ENCODE results near the gene PPP2R2C. TPM values are rescaled to one million over a fixed set of nuclear protein-coding genes. Genes with fewer than 3 reads are reported as not detected.

PPP2R2C gene
- total and polyA plus RNA-seq, 4 donors, result 0.25 to 1.3 (median 0.65) TPM; not detected in 1

DNA sequence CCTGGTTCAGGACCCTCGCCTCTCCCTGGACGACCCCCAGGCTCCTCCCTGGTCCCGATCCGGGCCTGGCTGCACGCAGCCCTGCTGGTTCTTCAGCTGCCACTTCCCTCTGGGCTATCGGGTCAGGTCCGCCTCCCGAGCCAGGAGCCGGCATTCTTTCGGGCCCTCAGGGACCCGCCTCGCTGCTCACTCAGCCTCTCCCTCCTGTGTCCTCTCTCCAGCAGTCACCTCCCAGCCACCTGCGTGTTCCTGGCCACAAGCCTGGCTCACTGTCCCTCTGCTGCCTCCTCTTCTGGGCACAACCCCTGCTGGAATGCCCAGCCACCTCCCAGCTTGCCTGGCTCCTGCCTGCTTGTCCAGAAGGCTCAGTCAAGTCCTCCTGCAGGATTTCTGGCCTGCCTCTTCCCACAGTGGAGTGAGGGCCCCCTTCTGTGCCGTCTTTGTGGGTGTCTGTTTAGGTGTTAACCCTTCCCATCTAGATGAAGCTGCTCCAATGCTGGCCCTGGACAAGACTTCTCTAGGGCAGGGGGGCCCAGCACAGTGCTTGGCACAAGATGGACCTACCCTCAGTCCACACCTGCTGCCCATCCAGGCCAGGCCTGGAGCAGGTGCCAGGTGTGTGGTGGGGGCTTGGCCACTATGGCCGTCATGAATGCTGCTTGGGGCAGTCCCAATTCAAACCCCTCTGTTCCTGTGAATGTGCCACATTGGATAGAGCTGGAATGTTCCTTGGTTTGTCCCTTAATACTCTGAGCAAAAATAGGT, 200.5 kb downstream of the PPP2R2C start:
- Histone ChIP-seq H3K4me1 (ENCODE audit: control insufficient read depth in 1 of 2, insufficient read depth in 2 of 2, low read length in 2 of 2) (no peaks in the 10 kb centered on the region), H3K27ac (ENCODE audit: low read depth in 1 of 2, low read length in 2 of 2) (peak overlapping the region; percentile 51 to 97), H3K27me3 (ENCODE audit: control insufficient read depth in 1 of 2, insufficient read depth in 2 of 2, low read length in 1 of 2) (no peaks in the 10 kb centered on the region), H3K4me3 (ENCODE audit: low read length in 2 of 2) (no peak overlapping the region), H3K9me3 (ENCODE audit: control insufficient read depth, low read length) (no peaks in the 10 kb centered on the region), H3K36me3 (ENCODE audit: control insufficient read depth in 1 of 2, insufficient read depth in 2 of 2, low read length in 1 of 2) (no peaks in the 10 kb centered on the region)
- intact Hi-C loops (cut with DNase I), result no loop called here
- DNase-seq (peak in 1 of 2 donors; percentile 85), ATAC-seq (ENCODE audit: low FRiP score) (no peak)
- WGBS, 2 donors, result 1 to 6% methylated on average over 15 of the region's 15 CpGs

- no peaks in the 10 kb centered on the region for H3K36me3 ChIP-seq (ENCODE audit: control insufficient read depth in 1 of 2, insufficient read depth in 2 of 2, low read length in 1 of 2)
- intact Hi-C loops (cut with DNase I), result no loop called here
- H3K4me3 ChIP-seq (ENCODE audit: low read length in 2 of 2), result no peak overlapping the region
- WGBS, 2 donors, result 26 to 29% methylated on average over 9 of the region's 9 CpGs
- H3K4me1 ChIP-seq (ENCODE audit: control insufficient read depth in 1 of 2, insufficient read depth in 2 of 2, low read length in 2 of 2), result no peaks in the 10 kb centered on the region
- H3K9me3 ChIP-seq (ENCODE audit: control insufficient read depth, low read length), result no peaks in the 10 kb centered on the region
- no peak for DNase-seq
- H3K27ac ChIP-seq (ENCODE audit: low read depth in 1 of 2, low read length in 2 of 2), result peak overlapping the region; percentile 51 to 97
- no peaks in the 10 kb centered on the region for H3K27me3 ChIP-seq (ENCODE audit: control insufficient read depth in 1 of 2, insufficient read depth in 2 of 2, low read length in 1 of 2)
- ATAC-seq (ENCODE audit: low FRiP score), result no peak
Observed at GRCh38 chr4:6271206-6271605, 201.2 kb downstream of the PPP2R2C start.

DNA sequence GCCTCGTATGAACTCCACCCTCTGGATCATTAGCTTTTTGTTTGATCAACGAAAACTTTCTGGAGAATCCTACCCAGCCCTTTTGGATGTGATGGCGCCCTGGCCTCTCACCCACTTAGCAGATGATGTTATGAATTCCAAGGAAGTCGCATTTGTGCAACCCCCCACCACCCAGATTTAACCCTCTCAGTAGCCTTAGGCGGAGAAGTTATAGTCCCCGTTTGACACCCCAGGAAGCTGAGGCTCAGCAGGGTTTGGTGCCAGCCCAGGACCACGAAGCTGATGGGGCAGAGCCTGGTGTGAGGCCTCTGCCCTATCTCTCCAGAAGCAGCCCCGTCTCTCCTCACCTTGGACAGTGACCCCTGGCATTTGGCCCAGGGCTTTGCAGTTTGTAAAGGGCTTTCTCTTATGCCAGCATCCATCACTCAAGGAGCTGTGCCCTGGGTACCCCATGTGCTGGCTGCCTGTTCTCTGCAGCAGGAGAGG, 201.7 kb downstream of the PPP2R2C start:
- DNase-seq (peak; percentile 48 to 68), ATAC-seq (ENCODE audit: low FRiP score) (no peak)
- H3K4me1 ChIP-seq (ENCODE audit: control insufficient read depth in 1 of 2, insufficient read depth in 2 of 2, low read length in 2 of 2), result no peaks in the 10 kb centered on the region
- 4 to 5% methylated on average over 8 of the region's 8 CpGs for WGBS, 2 donors
- no peaks in the 10 kb centered on the region for H3K36me3 ChIP-seq (ENCODE audit: control insufficient read depth in 1 of 2, insufficient read depth in 2 of 2, low read length in 1 of 2)
- H3K9me3 ChIP-seq (ENCODE audit: control insufficient read depth, low read length), result no peaks in the 10 kb centered on the region
- peak overlapping the region; percentile 51 to 97 for H3K27ac ChIP-seq (ENCODE audit: low read depth in 1 of 2, low read length in 2 of 2)
- intact Hi-C loops (cut with DNase I), result no loop called here
- peak overlapping the region; percentile 52 to 96 for H3K4me3 ChIP-seq (ENCODE audit: low read length in 2 of 2)
- no peaks in the 10 kb centered on the region for H3K27me3 ChIP-seq (ENCODE audit: control insufficient read depth in 1 of 2, insufficient read depth in 2 of 2, low read length in 1 of 2)

Other genes starting within 250 kb of the PPP2R2C start
- 10 to 100 TPM; 63.8 to 66.1 TPM for gene WFS1, start 202.8 kb downstream of the PPP2R2C start, total RNA-seq
- 10 to 100 TPM; 11.9 to 42.4 TPM for gene WFS1, start 202.8 kb downstream of the PPP2R2C start, polyA plus RNA-seq
- gene MAN2B2, start 102.6 kb upstream of the PPP2R2C start, total RNA-seq, result 10 to 100 TPM; 44.8 to 58.0 TPM
- gene MAN2B2, start 102.6 kb upstream of the PPP2R2C start, polyA plus RNA-seq, result 10 to 100 TPM; 13.1 to 40.3 TPM
- 100 to 1,000 TPM; 244 to 263 TPM for gene MRFAP1, start 168.1 kb upstream of the PPP2R2C start, total RNA-seq
- gene MRFAP1, start 168.1 kb upstream of the PPP2R2C start, polyA plus RNA-seq, result 100 to 1,000 TPM; 326 to 419 TPM
- 1 to 10 TPM; 1.9 to 7.2 TPM for gene S100P, start 221.3 kb upstream of the PPP2R2C start, total RNA-seq
- 10 to 100 TPM in 1 of 2 donors, 1 to 10 TPM in 1; 4.3 to 17.2 TPM for gene S100P, start 221.3 kb upstream of the PPP2R2C start, polyA plus RNA-seq
- 10 to 100 TPM; 38.3 to 43.6 TPM for gene MRFAP1L1, start 237.3 kb upstream of the PPP2R2C start, total RNA-seq
- 10 to 100 TPM; 47.8 to 91.0 TPM for gene MRFAP1L1, start 237.3 kb upstream of the PPP2R2C start, polyA plus RNA-seq
- gene BLOC1S4, start 243.6 kb upstream of the PPP2R2C start, total RNA-seq, result 10 to 100 TPM; 10.8 to 12.5 TPM
- 1 to 10 TPM; 8.6 to 8.8 TPM for gene BLOC1S4, start 243.6 kb upstream of the PPP2R2C start, polyA plus RNA-seq